PFSK-1 (cell line): ENCODE measurements around the gene ANKMY2.

Source experiments
- FOXP2 ChIP-seq: optimal IDR thresholded peaks from 2 replicates; pipeline ENCODE3; 2011; ENCODE audit warnings: borderline replicate concordance, control low read depth, inconsistent platforms; ENCODE audit not compliant: insufficient read depth; ENCODE audit errors: extremely low read length, extremely low read depth
- POLR2AphosphoS5 ChIP-seq: IDR thresholded peaks from 2 replicates; pipeline ENCODE4 v1.6.1; 2012; ENCODE audit warnings: low read depth, mild to moderate bottlenecking, control low read depth, low read length, moderate library complexity
- REST ChIP-seq, 2 experiments: IDR thresholded peaks; 2 replicates each; pipeline versions ENCODE4 v1.6.1 to v1.8.0; 2011 to 2012; ENCODE audit warnings: low read depth in 2 of 2, low read length in 2 of 2, control low read depth in 1 of 2, inconsistent platforms in 1 of 2, mild to moderate bottlenecking in 1 of 2, moderate library complexity in 1 of 2; ENCODE audit not compliant: insufficient read depth in 1 of 2
- SIN3A ChIP-seq: IDR thresholded peaks from 2 replicates; pipeline ENCODE4 v1.6.1; 2012; ENCODE audit warnings: mild to moderate bottlenecking, low read length, moderate library complexity, borderline replicate concordance; ENCODE audit not compliant: insufficient read depth
- TAF1 ChIP-seq: IDR thresholded peaks from 2 replicates; pipeline ENCODE4 v1.6.1; 2012; ENCODE audit warnings: low read length, control low read depth, borderline replicate concordance; ENCODE audit not compliant: insufficient read depth

The ANKMY2 gene

GRCh38 chr7:16616122-16616521 lies 29.4 kb downstream of the ANKMY2 start:
- no peak for TF ChIP-seq POLR2AphosphoS5
- no peak for TF ChIP-seq FOXP2
- TF ChIP-seq REST (IDR thresholded peaks at IDR 0.05; ENCODE audit: insufficient read depth in 1 of 2, low read depth in 2 of 2, low read length in 2 of 2), result no peak

- no peak for TF ChIP-seq POLR2AphosphoS5
- no peak for TF ChIP-seq FOXP2
- TF ChIP-seq REST (IDR thresholded peaks at IDR 0.05; ENCODE audit: insufficient read depth in 1 of 2, low read depth in 2 of 2, low read length in 2 of 2), result no peak
- TF ChIP-seq SIN3A, result no peak
Observed at GRCh38 chr7:16615228-16615627, 30.3 kb downstream of the ANKMY2 start.

GRCh38 chr7:16611711-16612110 lies 33.8 kb downstream of the ANKMY2 start:
- TF ChIP-seq POLR2AphosphoS5 (no peak), FOXP2 (no peak), SIN3A (no peak), REST (IDR thresholded peaks at IDR 0.05; ENCODE audit: insufficient read depth in 1 of 2, low read depth in 2 of 2, low read length in 2 of 2) (no peak), TAF1 (no peak)

- no peak for TF ChIP-seq FOXP2
Observed at GRCh38 chr7:16609842-16610450, 35.6 kb downstream of the ANKMY2 start.

GRCh38 chr7:16606704-16607103 lies 38.9 kb downstream of the ANKMY2 start:
- TF ChIP-seq TAF1, result no peak
- no peak for TF ChIP-seq REST (IDR thresholded peaks at IDR 0.05; ENCODE audit: insufficient read depth in 1 of 2, low read depth in 2 of 2, low read length in 2 of 2)
- TF ChIP-seq SIN3A, result no peak
- TF ChIP-seq POLR2AphosphoS5, result no peak
- TF ChIP-seq FOXP2, result no peak

- TF ChIP-seq TAF1 (no peak), POLR2AphosphoS5 (no peak), FOXP2 (no peak)
Observed at GRCh38 chr7:16604054-16604453, 41.5 kb downstream of the ANKMY2 start.
